GM19025 (cell line): ENCODE measurements around the gene DSCAM.

Experiments
- ATAC-seq: cut with Tn5 transposase; IDR thresholded peaks from one replicate; pipeline ENCODE4 v1.9.1; 2021; ENCODE audit warnings: mild to moderate bottlenecking, low read depth, moderate library complexity; ENCODE audit not compliant: unreplicated experiment

DSCAM gene

DNA sequence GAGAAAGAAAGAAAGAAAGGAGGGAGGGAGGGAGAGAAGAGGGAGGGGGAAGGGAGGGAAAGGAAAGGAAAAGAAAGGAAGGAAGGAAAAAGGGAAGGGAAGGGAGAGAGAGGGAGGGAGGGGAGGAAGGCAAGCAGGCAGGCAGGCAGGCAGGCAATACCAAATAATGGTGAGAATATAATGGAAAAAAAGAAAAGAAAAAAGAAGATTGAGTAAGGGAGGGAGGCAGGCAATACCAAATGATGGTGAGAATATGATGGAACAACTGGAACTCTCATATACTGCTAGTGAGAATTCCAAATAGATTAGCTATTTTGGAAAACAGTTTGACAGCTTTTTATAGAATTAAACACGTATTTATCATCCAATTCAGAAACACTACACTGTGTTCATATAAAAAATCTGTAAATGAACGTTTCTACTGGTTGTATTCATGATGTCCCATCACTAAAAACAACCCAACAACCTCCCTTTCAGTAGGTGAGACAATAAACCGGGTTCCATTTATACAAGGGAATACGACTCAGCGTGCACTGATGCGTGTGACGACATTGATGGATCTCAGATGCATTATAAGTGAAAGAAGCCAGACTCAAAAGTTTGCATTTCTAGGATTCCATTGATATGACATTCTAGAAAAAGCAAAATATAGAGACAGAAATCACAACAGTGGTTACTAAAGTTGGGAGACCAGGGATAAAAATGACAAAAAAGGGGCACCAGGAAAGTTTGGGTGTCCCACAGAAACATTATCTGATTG, 226.4 kb downstream of the DSCAM start:
- ATAC-seq = no peak

DNA sequence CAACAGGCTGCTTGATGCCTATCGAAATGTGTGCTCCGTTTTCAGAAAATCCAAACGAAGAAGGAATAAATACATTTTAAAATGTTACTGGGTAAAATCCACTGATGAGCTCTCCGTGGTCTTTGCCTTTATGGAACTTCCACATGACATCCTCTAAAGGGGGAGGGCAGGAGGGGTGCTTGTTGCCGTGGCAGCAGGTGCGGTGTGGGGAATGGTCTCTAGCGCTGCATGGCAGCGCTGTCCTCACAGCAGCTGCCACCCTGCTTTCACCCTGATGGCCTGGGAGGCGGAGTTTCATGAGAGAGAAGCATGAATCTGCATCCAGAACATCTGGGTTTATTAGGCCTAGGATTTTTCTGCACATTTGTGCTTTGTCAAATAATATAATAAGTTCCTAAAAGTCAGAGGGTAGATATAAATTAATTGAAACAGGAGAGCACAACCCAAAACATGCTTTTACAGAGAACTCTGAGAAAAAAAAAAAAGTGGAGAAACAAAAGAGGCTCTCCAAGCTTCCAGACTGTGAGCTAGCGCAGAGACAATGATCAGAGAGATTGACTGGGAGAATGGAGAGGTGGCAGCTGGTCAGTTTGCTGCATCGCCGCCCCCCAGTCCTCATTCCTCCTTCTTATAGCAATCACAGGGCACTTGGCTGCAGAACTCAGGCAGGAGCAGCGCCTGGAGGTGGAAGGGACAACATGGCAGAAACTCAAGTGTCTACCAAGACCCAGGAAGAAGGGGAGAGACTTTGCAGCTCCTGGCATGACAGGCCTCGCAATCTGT, 228.6 kb downstream of the DSCAM start:
- no peak for ATAC-seq

DNA sequence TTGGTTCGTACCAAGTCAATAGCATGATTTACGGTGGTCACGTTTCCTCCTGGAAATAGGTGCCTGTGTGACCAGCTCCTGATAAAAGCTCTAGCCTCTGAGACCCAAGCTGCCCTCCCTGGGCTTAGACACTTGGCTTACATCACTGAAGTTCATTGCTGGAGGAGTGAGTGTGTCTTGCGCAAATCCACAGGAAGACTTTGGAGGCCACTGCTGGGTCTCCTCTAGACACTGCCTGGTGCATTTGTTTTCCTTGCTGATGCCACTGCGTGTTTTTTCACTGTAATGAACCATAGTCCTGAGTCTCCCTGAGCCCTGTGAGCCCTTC, 230.6 kb downstream of the DSCAM start:
- no peak for ATAC-seq

GRCh38 chr21:40615505-40616376, 231.2 kb downstream of the DSCAM start:
- no peak for ATAC-seq

- no peak for ATAC-seq
These were observed 233.4 kb downstream of the DSCAM start for GRCh38 chr21:40613546-40614030.

- no peak for ATAC-seq
These were observed 236.6 kb downstream of the DSCAM start for GRCh38 chr21:40610345-40610744.

DNA sequence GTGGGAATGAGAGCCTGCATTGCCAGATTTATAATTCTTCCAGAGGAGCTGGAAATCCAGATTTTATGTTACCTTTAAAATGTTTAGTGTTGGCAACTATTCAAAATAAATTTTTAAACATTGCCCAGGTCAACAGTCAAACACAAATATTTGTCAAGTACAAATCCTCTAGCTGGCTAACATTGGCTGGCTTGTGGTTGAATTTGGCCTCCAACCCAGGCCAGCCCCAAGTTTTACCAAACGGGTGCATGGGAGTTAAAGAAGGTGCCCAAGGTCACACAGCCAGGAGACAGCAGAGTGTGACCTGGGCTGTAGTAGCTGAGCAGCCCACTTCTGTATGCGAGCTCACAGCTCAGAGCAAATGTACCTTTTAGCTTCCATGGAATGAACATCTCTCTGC, 240.6 kb downstream of the DSCAM start:
- ATAC-seq = no peak

- ATAC-seq = no peak
These were observed 241.9 kb downstream of the DSCAM start for GRCh38 chr21:40605094-40605493.

GRCh38 chr21:40603774-40604173, 243.2 kb downstream of the DSCAM start:
- ATAC-seq = no peak

DNA sequence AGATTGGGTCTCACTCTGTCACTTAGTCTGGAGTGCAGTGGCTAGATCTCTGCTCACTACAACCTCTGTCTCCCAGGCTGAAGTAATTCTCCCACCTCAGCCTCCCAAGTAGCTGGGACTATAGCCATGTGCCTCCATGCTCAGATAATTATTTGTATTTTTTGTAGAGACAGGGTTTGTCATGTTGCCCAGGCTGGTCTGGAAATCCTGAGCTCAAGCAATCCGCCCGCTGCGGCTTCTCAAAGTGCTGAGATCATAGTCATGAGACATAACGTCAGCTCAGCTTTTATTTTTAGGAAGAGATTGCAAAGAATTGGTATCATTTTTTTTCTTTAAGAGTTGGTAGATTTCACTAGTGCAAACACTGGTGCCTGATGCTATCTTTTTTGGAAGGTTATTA, 244.9 kb downstream of the DSCAM start:
- no peak for ATAC-seq

- no peak for ATAC-seq
These were observed 251.2 kb downstream of the DSCAM start for GRCh38 chr21:40595806-40596205.

DNA sequence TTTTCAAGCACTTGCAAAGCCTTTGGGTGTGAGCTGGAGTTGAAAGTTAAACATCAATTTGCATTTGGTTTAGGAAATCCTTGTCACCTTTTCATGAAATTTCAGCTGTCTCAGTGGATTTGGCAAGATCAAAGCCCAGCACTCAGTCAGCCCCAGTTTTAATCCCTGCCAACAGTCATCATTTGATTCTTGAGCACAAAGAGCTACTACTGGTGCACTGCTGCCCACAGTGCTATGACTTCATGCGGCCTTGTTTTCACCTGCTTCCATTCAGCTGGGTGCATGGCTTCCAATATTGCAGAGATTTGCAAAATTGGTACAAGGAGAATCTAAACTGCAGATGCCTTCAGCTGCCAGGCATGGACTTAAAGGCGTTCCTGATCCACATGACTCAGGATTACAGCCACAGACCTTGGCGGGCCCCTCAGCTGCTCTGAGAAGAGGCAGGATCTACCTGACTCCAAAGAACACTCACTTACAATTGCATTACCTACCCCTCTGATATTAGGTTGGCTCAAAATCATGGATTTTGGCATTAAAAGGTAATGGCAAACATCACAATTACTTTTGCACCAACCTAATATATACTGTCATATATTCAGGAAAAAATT, 259.1 kb downstream of the DSCAM start:
- no peak for ATAC-seq

DNA sequence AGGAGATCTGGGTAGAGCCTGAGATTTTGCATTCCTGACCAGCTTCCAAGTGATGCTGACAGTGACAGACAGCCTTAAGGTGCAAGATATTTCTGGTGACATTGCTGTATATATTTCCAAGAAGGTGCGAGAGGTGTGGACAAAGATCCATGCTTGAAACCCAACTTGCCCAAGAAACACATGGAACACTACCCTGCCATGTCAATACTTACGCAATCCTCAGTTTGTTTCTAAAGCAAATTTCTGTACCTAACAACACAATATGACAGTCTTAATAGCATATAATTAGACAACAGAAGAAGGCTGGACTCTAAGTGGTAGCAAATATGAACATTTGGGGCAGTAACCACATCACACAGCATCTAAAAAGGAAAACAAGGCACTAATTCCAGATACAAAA, 260.4 kb downstream of the DSCAM start:
- ATAC-seq = no peak

GRCh38 chr21:40577285-40578043, 269.5 kb downstream of the DSCAM start:
- no peak for ATAC-seq

DNA sequence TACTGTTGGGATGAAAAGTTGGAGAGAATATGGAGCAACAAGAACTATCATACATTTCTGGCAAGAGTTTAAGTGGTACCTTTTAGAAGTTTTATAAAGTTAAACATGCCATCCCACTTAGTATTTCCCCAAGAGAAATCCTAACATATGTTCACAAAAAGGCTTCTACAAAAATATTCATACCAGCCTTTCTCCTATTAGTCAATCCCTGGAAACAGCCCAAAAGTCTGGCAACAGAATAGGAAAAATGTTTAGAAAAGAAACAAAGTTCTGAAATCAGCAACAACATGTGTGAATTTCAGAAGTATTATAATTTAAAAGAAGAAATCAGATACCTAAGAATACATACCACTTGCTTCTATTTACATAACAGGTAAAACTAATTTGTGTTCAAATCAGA, 271.0 kb downstream of the DSCAM start:
- ATAC-seq = no peak

DNA sequence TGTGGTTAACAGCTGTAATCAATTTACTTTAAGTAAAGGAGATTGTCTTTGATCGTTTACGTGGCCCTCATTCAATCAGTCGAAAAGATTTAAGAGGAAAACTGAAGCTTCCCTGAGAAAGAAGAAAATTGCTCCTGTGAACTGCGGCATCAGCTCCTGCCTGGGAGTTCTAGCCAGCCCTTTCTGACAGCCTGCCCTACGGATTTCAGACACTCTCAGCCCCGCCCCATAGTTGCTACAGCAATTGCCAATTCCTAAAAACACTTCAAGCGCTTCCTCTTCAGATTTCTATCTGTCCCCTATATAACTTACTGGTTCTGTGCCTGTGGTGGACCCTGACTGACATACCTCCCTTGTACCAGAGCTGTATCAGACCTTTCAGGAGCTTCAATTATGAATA, 277.6 kb downstream of the DSCAM start:
- ATAC-seq = no peak

DNA sequence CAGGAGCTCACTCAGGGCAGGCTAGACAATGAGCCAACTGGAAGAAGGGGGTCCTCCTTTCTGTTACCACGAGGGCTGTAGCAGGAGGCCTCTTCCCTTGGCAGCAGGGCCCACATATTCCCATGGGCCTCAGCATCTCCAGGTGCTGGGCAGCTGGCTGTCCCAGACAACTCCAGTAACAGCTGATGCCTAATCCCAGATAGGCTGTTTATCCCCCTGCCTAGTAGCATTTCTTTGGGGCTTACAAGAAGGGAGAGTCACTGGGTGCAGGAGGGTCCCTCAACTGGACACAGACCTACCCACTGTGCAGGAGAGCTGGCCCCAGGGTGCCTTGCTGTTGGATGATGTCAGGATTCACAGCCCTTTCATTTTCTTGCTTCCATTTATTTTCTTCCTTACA, 278.2 kb downstream of the DSCAM start:
- ATAC-seq = no peak

- ATAC-seq = no peak
These were observed 279.5 kb downstream of the DSCAM start for GRCh38 chr21:40567501-40567900.

- no peak for ATAC-seq
These were observed 280.5 kb downstream of the DSCAM start for GRCh38 chr21:40566486-40566885.

- no peak for ATAC-seq
These were observed 282.6 kb downstream of the DSCAM start for GRCh38 chr21:40564318-40564717.
